ENCODE measurements around the gene CPNE9.

The CPNE9 gene

DNA sequence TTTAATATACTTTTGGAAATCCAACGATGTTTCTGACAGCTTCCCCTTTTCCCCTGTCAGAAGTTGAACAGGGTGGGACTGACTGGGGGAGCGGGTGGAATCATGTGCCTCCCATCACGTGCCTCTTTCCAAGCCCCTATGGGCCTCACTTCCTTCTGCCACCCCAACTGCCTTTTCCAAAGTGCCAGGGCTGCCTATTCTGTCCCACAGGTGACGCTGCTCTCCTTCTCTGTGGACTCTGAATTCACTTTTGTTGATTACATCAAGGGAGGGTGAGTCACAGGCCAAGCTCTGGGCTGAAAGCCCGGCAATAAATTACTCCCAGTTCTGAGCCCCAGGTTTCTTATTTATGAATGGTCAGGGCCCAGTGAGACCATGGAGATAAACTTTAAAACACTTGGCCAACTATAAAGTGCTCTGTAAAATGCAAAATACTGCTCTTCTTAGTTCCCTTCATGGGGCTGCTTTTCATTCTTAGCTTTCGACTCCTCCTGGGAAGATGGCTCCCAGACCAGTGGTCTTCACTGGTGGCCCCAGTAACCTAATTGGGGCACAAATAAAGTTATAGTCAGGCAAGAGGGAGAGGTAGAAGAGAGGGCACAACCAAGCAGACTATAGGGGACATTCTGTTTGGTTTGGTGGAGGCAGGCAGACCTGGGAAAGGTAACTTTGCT lies 12.3 kb downstream of the CPNE9 start:
- Histone ChIP-seq H3K9ac (no peak overlapping the region), H3K4me2 (no peak overlapping the region), H3K4me1 (ENCODE audit: low read depth, poor library complexity, severe bottlenecking) (no peaks in the 10 kb centered on the region), H2AFZ (ENCODE audit: low read depth) (no peak overlapping the region), H3K79me2 (ENCODE audit: insufficient read depth, low read depth) (no peaks in the 10 kb centered on the region), H3K36me3 (ENCODE audit: insufficient read depth) (no peaks in the 10 kb centered on the region), H3K4me3 (IDR thresholded peaks at IDR 0.05; ENCODE audit: insufficient read depth, low read depth, low read length) (no peak overlapping the region), H3K27me3 (ENCODE audit: insufficient read depth, low read depth) (no peaks in the 10 kb centered on the region), H4K20me1 (ENCODE audit: insufficient read depth) (no peaks in the 10 kb centered on the region), H3K27ac (no peak overlapping the region)
- TF ChIP-seq CTCF (conservative IDR thresholded peaks at IDR 0.05; ENCODE audit: low read depth, low read length): no peak

- no peak overlapping the region for H2AFZ ChIP-seq (ENCODE audit: low read depth)
- H3K9ac ChIP-seq: no peak overlapping the region
- no peaks in the 10 kb centered on the region for H3K4me1 ChIP-seq (ENCODE audit: low read depth, poor library complexity, severe bottlenecking)
- H3K27ac ChIP-seq: no peak overlapping the region
- H3K36me3 ChIP-seq (ENCODE audit: insufficient read depth): no peaks in the 10 kb centered on the region
- H3K79me2 ChIP-seq (ENCODE audit: insufficient read depth, low read depth): no peaks in the 10 kb centered on the region
- no peak for TF ChIP-seq CTCF (conservative IDR thresholded peaks at IDR 0.05; ENCODE audit: low read depth, low read length)
- no peak overlapping the region for H3K4me3 ChIP-seq (IDR thresholded peaks at IDR 0.05; ENCODE audit: insufficient read depth, low read depth, low read length)
- no peaks in the 10 kb centered on the region for H3K27me3 ChIP-seq (ENCODE audit: insufficient read depth, low read depth)
- H3K4me2 ChIP-seq: no peak overlapping the region
- H4K20me1 ChIP-seq (ENCODE audit: insufficient read depth): no peaks in the 10 kb centered on the region
Observed at GRCh38 chr3:9716801-9717555, 13.3 kb downstream of the CPNE9 start.

- H3K4me2 ChIP-seq: no peak overlapping the region
- TF ChIP-seq CTCF (conservative IDR thresholded peaks at IDR 0.05; ENCODE audit: low read depth, low read length): no peak
Observed at GRCh38 chr3:9717563-9717962, 13.9 kb downstream of the CPNE9 start.

DNA sequence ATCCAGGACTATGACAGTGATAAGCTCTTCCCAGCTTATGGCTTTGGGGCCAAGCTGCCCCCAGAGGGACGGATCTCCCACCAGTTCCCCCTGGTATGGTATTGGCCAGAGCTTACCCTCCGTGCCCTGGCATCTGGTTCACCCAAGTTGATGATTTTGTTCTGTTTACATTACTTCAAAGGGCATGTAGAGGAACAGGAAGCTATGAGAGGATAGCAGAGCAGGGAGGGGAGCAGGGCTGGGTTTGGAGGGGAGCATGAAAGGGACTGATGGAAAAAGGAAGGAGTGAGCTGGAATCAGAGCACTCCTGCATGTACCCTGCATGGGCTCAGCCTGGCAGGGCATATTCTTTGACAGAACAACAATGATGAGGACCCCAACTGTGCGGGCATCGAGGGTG lies 14.5 kb downstream of the CPNE9 start:
- H3K9ac ChIP-seq: no peak overlapping the region
- no peaks in the 10 kb centered on the region for H3K27me3 ChIP-seq (ENCODE audit: insufficient read depth, low read depth)
- no peak overlapping the region for H3K4me3 ChIP-seq (IDR thresholded peaks at IDR 0.05; ENCODE audit: insufficient read depth, low read depth, low read length)
- H3K4me1 ChIP-seq (ENCODE audit: low read depth, poor library complexity, severe bottlenecking): no peaks in the 10 kb centered on the region
- TF ChIP-seq CTCF (conservative IDR thresholded peaks at IDR 0.05; ENCODE audit: low read depth, low read length): no peak
- no peak overlapping the region for H3K27ac ChIP-seq
- H2AFZ ChIP-seq (ENCODE audit: low read depth): no peak overlapping the region
- H3K79me2 ChIP-seq (ENCODE audit: insufficient read depth, low read depth): no peaks in the 10 kb centered on the region
- H4K20me1 ChIP-seq (ENCODE audit: insufficient read depth): no peaks in the 10 kb centered on the region
- H3K4me2 ChIP-seq: no peak overlapping the region
- no peaks in the 10 kb centered on the region for H3K36me3 ChIP-seq (ENCODE audit: insufficient read depth)

More at GRCh38 chr3:9717563-9717962, 13.9 kb downstream of the CPNE9 start:
- Histone ChIP-seq H3K36me3 (ENCODE audit: insufficient read depth) (no peaks in the 10 kb centered on the region), H3K4me1 (ENCODE audit: low read depth, poor library complexity, severe bottlenecking) (no peaks in the 10 kb centered on the region), H3K4me3 (IDR thresholded peaks at IDR 0.05; ENCODE audit: insufficient read depth, low read depth, low read length) (no peak overlapping the region), H3K27me3 (ENCODE audit: insufficient read depth, low read depth) (no peaks in the 10 kb centered on the region), H3K27ac (no peak overlapping the region), H3K79me2 (ENCODE audit: insufficient read depth, low read depth) (no peaks in the 10 kb centered on the region), H4K20me1 (ENCODE audit: insufficient read depth) (no peaks in the 10 kb centered on the region), H3K9ac (no peak overlapping the region), H2AFZ (ENCODE audit: low read depth) (no peak overlapping the region)
